ENCODE results near the gene DCP1A. TPM values are rescaled to one million over a fixed set of nuclear protein-coding genes. Genes with fewer than 3 reads are reported as not detected.
"Not testable (repeated sequence)": the region's sequence is repeated elsewhere in the genome, so short reads cannot be mapped to it uniquely, and the experiment has no call there.

The DCP1A gene
- total RNA-seq, 1 donor from 2014 or later: 41.6 TPM

DNA sequence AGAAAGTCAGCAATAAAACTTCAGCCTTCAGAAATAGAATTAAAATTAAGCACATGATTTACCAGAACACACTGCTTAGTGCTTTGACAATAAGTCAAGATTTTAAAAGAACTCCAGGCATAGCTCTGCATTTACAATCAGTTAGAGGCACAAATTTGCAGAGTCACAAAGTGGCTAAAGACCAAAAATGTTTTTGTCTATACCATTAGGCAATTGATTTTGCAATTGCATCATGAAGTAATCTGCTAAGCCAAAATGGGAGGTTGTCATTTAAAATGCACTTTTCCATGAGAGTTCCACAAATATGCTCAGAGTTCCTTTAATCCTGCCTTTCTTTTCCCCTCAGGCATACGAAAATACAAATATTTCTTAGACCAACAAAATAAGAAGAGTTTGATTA is 10.1 kb upstream of the DCP1A start:
- no peak for DNase-seq
- no peaks in the 10 kb centered on the region for H3K36me3 Mint-ChIP-seq (ENCODE audit: unreplicated experiment)
- H3K9me3 Mint-ChIP-seq (ENCODE audit: unreplicated experiment): peaks cover 2% of the 10 kb centered on the region
- TF ChIP-seq, protein P1, sequence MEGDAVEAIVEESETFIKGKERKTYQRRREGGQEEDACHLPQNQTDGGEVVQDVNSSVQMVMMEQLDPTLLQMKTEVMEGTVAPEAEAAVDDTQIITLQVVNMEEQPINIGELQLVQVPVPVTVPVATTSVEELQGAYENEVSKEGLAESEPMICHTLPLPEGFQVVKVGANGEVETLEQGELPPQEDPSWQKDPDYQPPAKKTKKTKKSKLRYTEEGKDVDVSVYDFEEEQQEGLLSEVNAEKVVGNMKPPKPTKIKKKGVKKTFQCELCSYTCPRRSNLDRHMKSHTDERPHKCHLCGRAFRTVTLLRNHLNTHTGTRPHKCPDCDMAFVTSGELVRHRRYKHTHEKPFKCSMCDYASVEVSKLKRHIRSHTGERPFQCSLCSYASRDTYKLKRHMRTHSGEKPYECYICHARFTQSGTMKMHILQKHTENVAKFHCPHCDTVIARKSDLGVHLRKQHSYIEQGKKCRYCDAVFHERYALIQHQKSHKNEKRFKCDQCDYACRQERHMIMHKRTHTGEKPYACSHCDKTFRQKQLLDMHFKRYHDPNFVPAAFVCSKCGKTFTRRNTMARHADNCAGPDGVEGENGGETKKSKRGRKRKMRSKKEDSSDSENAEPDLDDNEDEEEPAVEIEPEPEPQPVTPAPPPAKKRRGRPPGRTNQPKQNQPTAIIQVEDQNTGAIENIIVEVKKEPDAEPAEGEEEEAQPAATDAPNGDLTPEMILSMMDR (IDR thresholded peaks at IDR 0.05; ENCODE audit: partially characterized antibody, unreplicated experiment): no peak
- H3K4me3 Mint-ChIP-seq (ENCODE audit: unreplicated experiment): no peak overlapping the region
- H3K4me1 Mint-ChIP-seq (ENCODE audit: low read depth, unreplicated experiment): no peaks in the 10 kb centered on the region
- H3K27me3 Mint-ChIP-seq (ENCODE audit: unreplicated experiment): no peaks in the 10 kb centered on the region
- H3K27ac Mint-ChIP-seq (ENCODE audit: unreplicated experiment): no peak overlapping the region

DNA sequence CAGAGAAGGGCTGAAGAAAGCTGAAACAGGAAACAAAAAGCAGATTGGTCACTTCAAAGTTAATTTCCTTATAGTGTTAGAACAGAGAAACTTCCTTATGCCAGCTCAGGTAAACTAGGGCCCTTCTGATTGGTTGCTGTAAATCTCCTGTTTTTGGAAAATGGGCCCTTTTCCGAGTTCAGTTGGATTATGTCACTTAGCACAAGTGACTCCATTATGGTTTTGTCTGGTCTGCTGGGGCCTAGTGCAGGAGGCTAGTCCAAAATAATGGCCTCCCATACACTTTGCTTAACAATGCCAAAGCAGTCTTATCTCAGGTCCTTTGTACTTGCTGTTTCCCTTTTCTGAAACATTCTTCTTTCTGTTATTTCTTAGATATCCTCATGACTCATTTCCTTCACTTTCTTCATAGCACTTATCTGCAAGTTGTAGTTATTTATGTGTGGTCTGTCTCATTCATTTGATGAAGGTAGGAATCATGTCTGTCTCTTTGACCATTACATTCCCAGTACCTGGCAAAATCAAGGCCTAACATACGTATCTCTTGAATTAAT is 7.7 kb upstream of the DCP1A start:
- H3K9me3 Mint-ChIP-seq (ENCODE audit: unreplicated experiment): peaks cover 2% of the 10 kb centered on the region

DNA sequence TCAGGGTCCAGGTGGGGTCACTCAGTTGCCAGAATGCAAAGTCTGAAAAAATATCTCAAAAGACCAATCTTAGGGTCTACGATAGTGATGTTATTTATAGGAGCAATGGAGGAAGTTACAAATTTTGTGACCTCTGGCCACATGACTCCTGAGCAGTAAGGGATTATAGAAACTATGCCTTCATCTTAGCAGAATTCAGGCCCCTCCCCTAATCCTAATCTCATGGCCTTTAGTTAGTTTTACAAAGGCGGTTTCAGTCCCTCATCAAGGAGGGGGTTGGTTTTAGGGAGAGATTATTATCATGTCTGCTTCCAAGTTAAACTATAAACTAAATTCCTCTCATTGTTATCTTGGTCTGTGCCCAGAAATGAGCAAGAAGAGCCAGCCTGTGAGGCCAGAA is 5.9 kb upstream of the DCP1A start:
- no peak overlapping the region for H3K27ac Mint-ChIP-seq (ENCODE audit: unreplicated experiment)
- H3K4me3 Mint-ChIP-seq (ENCODE audit: unreplicated experiment): no peak overlapping the region
- no peaks in the 10 kb centered on the region for H3K9me3 Mint-ChIP-seq (ENCODE audit: unreplicated experiment)
- H3K36me3 Mint-ChIP-seq (ENCODE audit: unreplicated experiment): no peaks in the 10 kb centered on the region
- DNase-seq: no peak
- TF ChIP-seq, protein P1 (IDR thresholded peaks at IDR 0.05; ENCODE audit: partially characterized antibody, unreplicated experiment): no peak
- peaks cover 6% of the 10 kb centered on the region for H3K4me1 Mint-ChIP-seq (ENCODE audit: low read depth, unreplicated experiment)
- H3K27me3 Mint-ChIP-seq (ENCODE audit: unreplicated experiment): no peaks in the 10 kb centered on the region

More for the DNA sequence above, 7.7 kb upstream of the DCP1A start:
- Mint-ChIP-seq H3K27me3 (ENCODE audit: unreplicated experiment) (no peaks in the 10 kb centered on the region), H3K36me3 (ENCODE audit: unreplicated experiment) (no peaks in the 10 kb centered on the region), H3K27ac (ENCODE audit: unreplicated experiment) (no peak overlapping the region), H3K4me1 (ENCODE audit: low read depth, unreplicated experiment) (peaks cover 6% of the 10 kb centered on the region), H3K4me3 (ENCODE audit: unreplicated experiment) (no peak overlapping the region)
- TF ChIP-seq, protein P1 (IDR thresholded peaks at IDR 0.05; ENCODE audit: partially characterized antibody, unreplicated experiment): no peak
- no peak for DNase-seq

DNA sequence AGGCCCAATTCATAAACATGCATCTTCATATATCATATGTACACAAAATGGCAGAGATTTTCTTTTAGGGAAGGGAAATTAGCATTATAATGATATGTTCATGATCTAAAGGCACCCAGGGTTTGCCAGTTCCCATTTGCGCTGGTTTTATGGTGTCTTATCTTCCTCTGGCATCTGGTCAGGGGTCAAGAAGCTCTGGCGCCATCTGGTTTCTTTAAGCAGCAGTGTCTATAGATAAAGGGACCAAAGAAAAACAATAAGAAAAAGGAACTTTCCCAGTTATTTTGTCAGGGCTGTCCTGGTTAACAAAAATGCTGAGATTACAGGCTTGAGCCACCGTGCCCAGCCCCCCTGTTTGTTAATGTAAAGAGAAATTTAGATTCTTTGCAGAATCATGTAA is 3.3 kb upstream of the DCP1A start:
- TF ChIP-seq, protein P1 (IDR thresholded peaks at IDR 0.05; ENCODE audit: partially characterized antibody, unreplicated experiment): no peak
- Mint-ChIP-seq H3K27me3 (ENCODE audit: unreplicated experiment) (no peaks in the 10 kb centered on the region), H3K4me1 (ENCODE audit: low read depth, unreplicated experiment) (peaks cover 12% of the 10 kb centered on the region), H3K27ac (ENCODE audit: unreplicated experiment) (peak overlapping the region; percentile 31), H3K9me3 (ENCODE audit: unreplicated experiment) (no peaks in the 10 kb centered on the region), H3K36me3 (ENCODE audit: unreplicated experiment) (no peaks in the 10 kb centered on the region), H3K4me3 (ENCODE audit: unreplicated experiment) (no peak overlapping the region)
- DNase-seq: no peak

DNA sequence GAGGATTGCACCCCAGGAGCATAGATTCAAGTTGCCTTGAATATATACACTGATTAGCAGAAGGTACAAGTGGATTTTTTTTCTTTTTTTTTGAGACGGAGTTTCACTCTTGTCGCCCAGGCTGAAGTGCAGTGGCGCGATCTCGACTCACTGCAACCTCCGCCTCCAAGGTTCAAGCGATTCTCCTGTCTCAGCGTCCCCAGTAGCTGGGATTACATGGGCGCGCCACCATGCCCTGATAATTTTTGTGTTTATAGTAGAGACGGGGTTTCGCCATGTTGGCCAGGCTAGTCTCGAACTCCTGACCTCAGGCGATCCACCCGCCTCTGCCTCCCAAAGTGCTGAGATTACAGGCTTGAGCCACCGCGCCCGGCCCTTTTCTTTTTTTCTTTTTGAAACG is 775 bp upstream of the DCP1A start:
- Mint-ChIP-seq H3K4me1 (ENCODE audit: low read depth, unreplicated experiment) (peaks cover 17% of the 10 kb centered on the region), H3K27ac (ENCODE audit: unreplicated experiment) (peak overlapping the region; percentile 98), H3K4me3 (ENCODE audit: unreplicated experiment) (peak overlapping the region; percentile 98)
- DNase-seq; H3K36me3 Mint-ChIP-seq (ENCODE audit: unreplicated experiment); H3K27me3 Mint-ChIP-seq (ENCODE audit: unreplicated experiment); H3K9me3 Mint-ChIP-seq (ENCODE audit: unreplicated experiment): not testable (repeated sequence)

Measured in glutamatergic neuron (in vitro differentiated cells).